ENCODE data around the gene PPP4R1. TPM values are rescaled to one million over a fixed set of nuclear protein-coding genes. Genes with fewer than 3 reads are reported as not detected.

Gene PPP4R1
- polyA plus RNA-seq, 1 donor from 2014 or later: 127 TPM

- H3K27me3 ChIP-seq (ENCODE audit: insufficient read depth, low read depth, low read length): no peaks in the 10 kb centered on the region
- no peaks in the 10 kb centered on the region for H3K9me3 ChIP-seq (ENCODE audit: low read length)
- H3K9me2 ChIP-seq (ENCODE audit: insufficient read depth, low read length): no peaks in the 10 kb centered on the region
- H3K4me2 ChIP-seq (ENCODE audit: low read length): no peak overlapping the region
- no peaks in the 10 kb centered on the region for H3F3A ChIP-seq (ENCODE audit: insufficient read depth, low read length, poor library complexity, severe bottlenecking)
- H3K27ac ChIP-seq (ENCODE audit: low read length): no peak overlapping the region
- no peak overlapping the region for H3K9ac ChIP-seq (ENCODE audit: low read length)
- no peak overlapping the region for H2AFZ ChIP-seq (ENCODE audit: low read depth, low read length)
- TF ChIP-seq SMC3 (conservative IDR thresholded peaks at IDR 0.05; ENCODE audit: poor library complexity) (no peak), POLR2AphosphoS5 (IDR thresholded peaks at IDR 0.05) (no peak), TAF1 (IDR thresholded peaks at IDR 0.05; ENCODE audit: low read depth) (no peak)
- TF ChIP-seq, protein P1, sequence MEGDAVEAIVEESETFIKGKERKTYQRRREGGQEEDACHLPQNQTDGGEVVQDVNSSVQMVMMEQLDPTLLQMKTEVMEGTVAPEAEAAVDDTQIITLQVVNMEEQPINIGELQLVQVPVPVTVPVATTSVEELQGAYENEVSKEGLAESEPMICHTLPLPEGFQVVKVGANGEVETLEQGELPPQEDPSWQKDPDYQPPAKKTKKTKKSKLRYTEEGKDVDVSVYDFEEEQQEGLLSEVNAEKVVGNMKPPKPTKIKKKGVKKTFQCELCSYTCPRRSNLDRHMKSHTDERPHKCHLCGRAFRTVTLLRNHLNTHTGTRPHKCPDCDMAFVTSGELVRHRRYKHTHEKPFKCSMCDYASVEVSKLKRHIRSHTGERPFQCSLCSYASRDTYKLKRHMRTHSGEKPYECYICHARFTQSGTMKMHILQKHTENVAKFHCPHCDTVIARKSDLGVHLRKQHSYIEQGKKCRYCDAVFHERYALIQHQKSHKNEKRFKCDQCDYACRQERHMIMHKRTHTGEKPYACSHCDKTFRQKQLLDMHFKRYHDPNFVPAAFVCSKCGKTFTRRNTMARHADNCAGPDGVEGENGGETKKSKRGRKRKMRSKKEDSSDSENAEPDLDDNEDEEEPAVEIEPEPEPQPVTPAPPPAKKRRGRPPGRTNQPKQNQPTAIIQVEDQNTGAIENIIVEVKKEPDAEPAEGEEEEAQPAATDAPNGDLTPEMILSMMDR (IDR thresholded peaks at IDR 0.05; ENCODE audit: poor library complexity, severe bottlenecking): no peak
- H3K36me3 ChIP-seq (ENCODE audit: insufficient read depth, low read length): no peaks in the 10 kb centered on the region
- H4K20me1 ChIP-seq (ENCODE audit: insufficient read depth): no peaks in the 10 kb centered on the region
- no peaks in the 10 kb centered on the region for H3K79me2 ChIP-seq (replicated peaks; ENCODE audit: insufficient read depth, low read length)
- no peak overlapping the region for H3K4me3 ChIP-seq (ENCODE audit: low read length)
Measured at GRCh38 chr18:9545029-9545428, 69.3 kb downstream of the PPP4R1 start.

DNA sequence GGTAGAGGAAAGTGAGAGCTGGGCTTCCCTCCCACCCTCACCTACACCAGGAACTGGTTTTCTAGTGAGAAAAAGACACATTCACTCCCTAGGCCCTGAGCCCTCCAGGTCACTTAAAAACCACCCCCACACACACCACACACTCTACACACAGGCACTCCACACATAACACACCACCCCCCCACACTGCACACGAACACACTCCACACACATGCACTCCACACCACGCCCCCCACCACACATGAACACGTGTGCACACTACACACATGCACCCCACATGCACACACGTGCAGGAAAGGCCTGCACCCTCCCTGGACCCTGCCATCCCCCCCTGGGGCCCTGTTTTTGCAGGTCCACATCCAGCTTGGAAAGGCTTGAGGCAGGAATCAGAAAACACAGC lies 71.4 kb downstream of the PPP4R1 start:
- no peaks in the 10 kb centered on the region for H3K9me2 ChIP-seq (ENCODE audit: insufficient read depth, low read length)
- no peaks in the 10 kb centered on the region for H4K20me1 ChIP-seq (ENCODE audit: insufficient read depth)
- H2AFZ ChIP-seq (ENCODE audit: low read depth, low read length): no peak overlapping the region
- peak; percentile 18 for TF ChIP-seq POLR2AphosphoS5 (IDR thresholded peaks at IDR 0.05)
- no peak for TF ChIP-seq RAD21 (conservative IDR thresholded peaks at IDR 0.05)
- H3K27ac ChIP-seq (ENCODE audit: low read length): no peak overlapping the region
- no peaks in the 10 kb centered on the region for H3K27me3 ChIP-seq (ENCODE audit: insufficient read depth, low read depth, low read length)
- no peaks in the 10 kb centered on the region for H3K9me3 ChIP-seq (ENCODE audit: low read length)
- no peak overlapping the region for H3K9ac ChIP-seq (ENCODE audit: low read length)
- H3F3A ChIP-seq (ENCODE audit: insufficient read depth, low read length, poor library complexity, severe bottlenecking): no peaks in the 10 kb centered on the region
- no peaks in the 10 kb centered on the region for H3K36me3 ChIP-seq (ENCODE audit: insufficient read depth, low read length)
- no peak overlapping the region for H3K4me3 ChIP-seq (ENCODE audit: low read length)
- H3K79me2 ChIP-seq (replicated peaks; ENCODE audit: insufficient read depth, low read length): no peaks in the 10 kb centered on the region
- no peak overlapping the region for H3K4me2 ChIP-seq (ENCODE audit: low read length)

- no peak overlapping the region for H3K9ac ChIP-seq (ENCODE audit: low read length)
- peaks cover 4% of the 10 kb centered on the region for H3K36me3 ChIP-seq (ENCODE audit: insufficient read depth, low read length)
- no peak overlapping the region for H3K4me2 ChIP-seq (ENCODE audit: low read length)
- H3F3A ChIP-seq (ENCODE audit: insufficient read depth, low read length, poor library complexity, severe bottlenecking): no peaks in the 10 kb centered on the region
- TF ChIP-seq MXI1 (conservative IDR thresholded peaks at IDR 0.05; ENCODE audit: poor library complexity, severe bottlenecking): no peak
- TF ChIP-seq, protein P1 (IDR thresholded peaks at IDR 0.05; ENCODE audit: poor library complexity, severe bottlenecking): no peak
- no peak for TF ChIP-seq EZH2 (IDR thresholded peaks at IDR 0.05; ENCODE audit: borderline replicate concordance, insufficient read depth, low read length, poor library complexity, severe bottlenecking)
- no peak for TF ChIP-seq EP300 (conservative IDR thresholded peaks at IDR 0.05; ENCODE audit: poor library complexity, severe bottlenecking)
- TF ChIP-seq SMC3 (conservative IDR thresholded peaks at IDR 0.05; ENCODE audit: poor library complexity): no peak
- TF ChIP-seq TAF1 (IDR thresholded peaks at IDR 0.05; ENCODE audit: low read depth): no peak
- no peak for TF ChIP-seq POLR2AphosphoS5 (IDR thresholded peaks at IDR 0.05)
- TF ChIP-seq RAD21 (conservative IDR thresholded peaks at IDR 0.05): no peak
- no peak for TF ChIP-seq REST (IDR thresholded peaks at IDR 0.05; ENCODE audit: borderline replicate concordance)
- no peak overlapping the region for H2AFZ ChIP-seq (ENCODE audit: low read depth, low read length)
- no peaks in the 10 kb centered on the region for H3K9me3 ChIP-seq (ENCODE audit: low read length)
- no peaks in the 10 kb centered on the region for H4K20me1 ChIP-seq (ENCODE audit: insufficient read depth)
- no peaks in the 10 kb centered on the region for H3K79me2 ChIP-seq (replicated peaks; ENCODE audit: insufficient read depth, low read length)
- no peaks in the 10 kb centered on the region for H3K9me2 ChIP-seq (ENCODE audit: insufficient read depth, low read length)
- H3K4me3 ChIP-seq (ENCODE audit: low read length): no peak overlapping the region
- no peak overlapping the region for H3K27ac ChIP-seq (ENCODE audit: low read length)
- H3K27me3 ChIP-seq (ENCODE audit: insufficient read depth, low read depth, low read length): no peaks in the 10 kb centered on the region
Measured at GRCh38 chr18:9539938-9540337, 74.4 kb downstream of the PPP4R1 start.

Measured in neural cell (in vitro differentiated cells).